ENCODE measurements around the gene FRY. TPM values are rescaled to one million over a fixed set of nuclear protein-coding genes. Genes with fewer than 3 reads are reported as not detected.
A peak's percentile ranks its signal among the peaks of the same experiment; 100 is the strongest.

FRY gene
- total and polyA plus RNA-seq, 2 of the 13 experiments (the other 11 are each of a cell fraction or from before 2014, with no cell fraction given): 8.2 to 13.1 TPM

DNA sequence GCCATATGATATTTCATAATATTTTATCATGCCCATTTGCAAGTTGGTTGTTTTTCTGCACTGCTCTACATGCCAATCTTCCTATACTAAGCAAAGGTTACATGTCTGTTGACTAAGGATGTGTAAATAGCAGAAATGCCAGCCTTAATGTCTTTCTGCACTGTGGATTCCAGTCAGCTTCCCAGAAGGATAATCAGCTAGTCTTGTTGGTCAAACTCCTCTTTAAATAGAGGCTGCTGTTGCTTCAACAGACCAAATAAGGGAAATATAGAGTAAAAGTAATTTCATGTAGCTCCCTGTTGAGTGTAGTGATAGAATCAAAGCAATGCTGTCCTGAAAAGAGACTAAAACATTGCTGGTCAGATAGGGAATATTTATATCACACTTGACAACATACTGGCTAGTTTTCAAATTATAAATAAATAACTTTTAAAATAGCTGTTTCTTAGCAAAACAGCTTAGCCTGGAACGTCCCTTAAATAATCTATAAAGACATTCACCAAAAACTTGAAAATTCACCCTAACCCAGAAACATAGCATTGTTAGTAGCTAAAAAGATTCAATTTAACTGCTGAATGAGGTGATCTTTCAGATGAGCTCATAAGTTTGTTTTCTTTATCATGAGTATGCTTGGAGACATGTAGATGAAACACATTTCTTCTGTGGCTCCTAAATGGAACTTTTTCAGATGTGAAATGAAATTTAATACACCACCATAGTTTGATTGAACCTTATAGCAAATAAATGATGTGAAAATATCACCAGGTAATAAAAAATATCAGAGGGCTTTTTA is 56.6 kb downstream of the FRY start (continued):
- TF ChIP-seq, protein P1, sequence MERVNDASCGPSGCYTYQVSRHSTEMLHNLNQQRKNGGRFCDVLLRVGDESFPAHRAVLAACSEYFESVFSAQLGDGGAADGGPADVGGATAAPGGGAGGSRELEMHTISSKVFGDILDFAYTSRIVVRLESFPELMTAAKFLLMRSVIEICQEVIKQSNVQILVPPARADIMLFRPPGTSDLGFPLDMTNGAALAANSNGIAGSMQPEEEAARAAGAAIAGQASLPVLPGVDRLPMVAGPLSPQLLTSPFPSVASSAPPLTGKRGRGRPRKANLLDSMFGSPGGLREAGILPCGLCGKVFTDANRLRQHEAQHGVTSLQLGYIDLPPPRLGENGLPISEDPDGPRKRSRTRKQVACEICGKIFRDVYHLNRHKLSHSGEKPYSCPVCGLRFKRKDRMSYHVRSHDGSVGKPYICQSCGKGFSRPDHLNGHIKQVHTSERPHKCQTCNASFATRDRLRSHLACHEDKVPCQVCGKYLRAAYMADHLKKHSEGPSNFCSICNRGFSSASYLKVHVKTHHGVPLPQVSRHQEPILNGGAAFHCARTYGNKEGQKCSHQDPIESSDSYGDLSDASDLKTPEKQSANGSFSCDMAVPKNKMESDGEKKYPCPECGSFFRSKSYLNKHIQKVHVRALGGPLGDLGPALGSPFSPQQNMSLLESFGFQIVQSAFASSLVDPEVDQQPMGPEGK (CRISPR knock-in tag; IDR thresholded peaks at IDR 0.05): no peak
- no peak for TF ChIP-seq TBX3 (IDR thresholded peaks at IDR 0.05; ENCODE audit: borderline replicate concordance)
- no peak for TF ChIP-seq MED8 (CRISPR knock-in tag; IDR thresholded peaks at IDR 0.05; ENCODE audit: insufficient replicate concordance)
- TF ChIP-seq IRF2 (CRISPR knock-in tag; IDR thresholded peaks at IDR 0.05): no peak
- TF ChIP-seq TOE1 (CRISPR knock-in tag; IDR thresholded peaks at IDR 0.05): no peak
- TF ChIP-seq IKZF4 (CRISPR knock-in tag; IDR thresholded peaks at IDR 0.05; ENCODE audit: borderline replicate concordance, low read depth, not compliant biosample characterization): no peak
- TF ChIP-seq ZNF383 (CRISPR knock-in tag; IDR thresholded peaks at IDR 0.05; ENCODE audit: borderline replicate concordance): no peak
- no peak for TF ChIP-seq IKZF1 (IDR thresholded peaks at IDR 0.05)
- TF ChIP-seq ZNF792 (CRISPR knock-in tag; IDR thresholded peaks at IDR 0.05): no peak
- TF ChIP-seq, protein P2, sequence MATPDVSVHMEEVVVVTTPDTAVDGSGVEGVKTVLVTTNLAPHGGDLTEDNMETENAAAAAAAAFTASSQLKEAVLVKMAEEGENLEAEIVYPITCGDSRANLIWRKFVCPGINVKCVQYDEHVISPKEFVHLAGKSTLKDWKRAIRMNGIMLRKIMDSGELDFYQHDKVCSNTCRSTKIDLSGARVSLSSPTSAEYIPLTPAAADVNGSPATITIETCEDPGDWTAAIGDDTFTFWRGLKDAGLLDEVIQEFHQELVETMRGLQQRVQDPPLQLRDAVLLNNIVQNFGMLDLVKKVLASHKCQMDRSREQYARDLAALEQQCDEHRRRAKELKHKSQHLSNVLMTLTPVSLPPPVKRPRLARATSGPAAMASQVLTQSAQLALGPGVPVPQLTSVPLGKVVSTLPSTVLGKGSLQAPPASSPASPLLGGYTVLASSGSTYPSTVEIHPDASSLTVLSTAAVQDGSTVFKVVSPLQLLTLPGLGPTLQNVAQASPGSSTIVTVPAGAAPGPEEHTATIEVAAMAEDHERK (CRISPR knock-in tag; IDR thresholded peaks at IDR 0.05; ENCODE audit: low read depth): no peak
- TF ChIP-seq, protein P3, sequence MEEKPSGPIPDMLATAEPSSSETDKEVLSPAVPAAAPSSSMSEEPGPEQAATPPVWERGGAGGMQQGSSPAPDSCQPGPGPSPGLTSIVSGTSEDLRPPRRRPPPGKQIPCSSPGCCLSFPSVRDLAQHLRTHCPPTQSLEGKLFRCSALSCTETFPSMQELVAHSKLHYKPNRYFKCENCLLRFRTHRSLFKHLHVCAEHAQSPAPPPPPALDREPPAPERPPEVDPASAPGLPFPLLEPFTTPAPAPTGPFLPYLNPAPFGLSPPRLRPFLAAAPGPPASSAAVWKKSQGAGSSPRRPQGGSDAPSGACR (CRISPR knock-in tag; IDR thresholded peaks at IDR 0.05): no peak
- no peak for TF ChIP-seq FLYWCH1 (CRISPR knock-in tag; IDR thresholded peaks at IDR 0.05)
- TF ChIP-seq, protein P4, sequence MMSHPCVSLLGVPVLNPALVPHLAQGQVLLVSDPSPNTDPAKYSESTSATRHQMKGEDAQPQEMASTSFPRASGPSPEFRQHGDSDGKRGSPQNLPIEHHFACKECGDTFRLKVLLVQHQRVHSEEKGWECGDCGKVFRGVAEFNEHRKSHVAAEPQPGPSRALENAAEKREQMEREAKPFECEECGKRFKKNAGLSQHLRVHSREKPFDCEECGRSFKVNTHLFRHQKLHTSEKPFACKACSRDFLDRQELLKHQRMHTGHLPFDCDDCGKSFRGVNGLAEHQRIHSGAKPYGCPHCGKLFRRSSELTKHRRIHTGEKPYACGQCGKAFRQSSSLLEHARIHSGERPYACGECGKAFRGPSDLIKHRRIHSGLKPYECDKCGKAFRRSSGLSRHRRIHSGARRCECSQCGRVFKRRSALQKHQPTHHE (CRISPR knock-in tag; IDR thresholded peaks at IDR 0.05; ENCODE audit: borderline replicate concordance): no peak
- TF ChIP-seq, protein P5, sequence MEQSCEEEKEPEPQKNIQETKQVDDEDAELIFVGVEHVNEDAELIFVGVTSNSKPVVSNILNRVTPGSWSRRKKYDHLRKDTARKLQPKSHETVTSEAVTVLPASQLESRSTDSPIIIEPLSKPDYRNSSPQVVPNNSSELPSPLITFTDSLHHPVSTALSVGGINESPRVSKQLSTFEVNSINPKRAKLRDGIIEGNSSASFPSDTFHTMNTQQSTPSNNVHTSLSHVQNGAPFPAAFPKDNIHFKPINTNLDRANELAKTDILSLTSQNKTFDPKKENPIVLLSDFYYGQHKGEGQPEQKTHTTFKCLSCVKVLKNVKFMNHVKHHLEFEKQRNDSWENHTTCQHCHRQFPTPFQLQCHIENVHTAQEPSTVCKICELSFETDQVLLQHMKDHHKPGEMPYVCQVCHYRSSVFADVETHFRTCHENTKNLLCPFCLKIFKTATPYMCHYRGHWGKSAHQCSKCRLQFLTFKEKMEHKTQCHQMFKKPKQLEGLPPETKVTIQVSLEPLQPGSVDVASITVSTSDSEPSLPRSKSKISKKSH (CRISPR knock-in tag; IDR thresholded peaks at IDR 0.05; ENCODE audit: borderline replicate concordance): no peak
- no peak for TF ChIP-seq CREB1 (IDR thresholded peaks at IDR 0.05)
- TF ChIP-seq CREB1 (CRISPR knock-in tag; IDR thresholded peaks at IDR 0.05): 0 out of 2 replicates have a peak, but pooled peaks have one; percentile 40
- no peak for TF ChIP-seq NR2C2 (CRISPR knock-in tag; IDR thresholded peaks at IDR 0.05; ENCODE audit: borderline replicate concordance)
- TF ChIP-seq ZFY (CRISPR knock-in tag; IDR thresholded peaks at IDR 0.05): no peak
- no peak for TF ChIP-seq ZSCAN25 (CRISPR knock-in tag; IDR thresholded peaks at IDR 0.05)
- TF ChIP-seq FOXA3 (CRISPR knock-in tag; IDR thresholded peaks at IDR 0.05): peak; percentile 84
- TF ChIP-seq ZBTB1 (CRISPR knock-in tag; IDR thresholded peaks at IDR 0.05; ENCODE audit: borderline replicate concordance): no peak
- TF ChIP-seq FOXP1 (IDR thresholded peaks at IDR 0.05): no peak
- peak; percentile 59 for TF ChIP-seq FOXP1 (CRISPR knock-in tag; IDR thresholded peaks at IDR 0.05)
- no peak for TF ChIP-seq ZNF766 (CRISPR knock-in tag; IDR thresholded peaks at IDR 0.05; ENCODE audit: borderline replicate concordance)

Measured in HepG2 (cell line).